ENCODE data around the gene DAPK2.

DNA sequence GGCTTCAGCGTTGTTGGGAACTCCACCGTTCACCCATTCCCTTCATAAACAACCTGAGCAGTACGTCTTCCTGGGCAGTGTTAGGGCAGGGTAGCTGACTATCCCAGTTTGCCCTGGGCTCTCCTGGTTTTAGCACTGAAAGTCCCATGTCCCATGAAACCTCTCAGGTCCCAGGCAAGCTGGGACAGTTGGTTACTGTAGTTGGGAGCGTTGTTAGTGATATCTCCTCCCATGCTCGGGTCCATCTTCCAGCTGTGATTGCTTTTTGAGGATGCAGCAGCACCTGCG lies 151.7 kb downstream of the DAPK2 start:
- TF ChIP-seq EZH2 (IDR thresholded peaks at IDR 0.05; ENCODE audit: insufficient read depth, poor library complexity, severe bottlenecking) (no peak), EZH2phosphoT487 (IDR thresholded peaks at IDR 0.05; ENCODE audit: insufficient read depth, low read depth) (no peak)

Data from GM23248 (cell line).